WTC11 (cell line): ENCODE results near the gene CAPZB. TPM values are rescaled to one million over a fixed set of nuclear protein-coding genes. Genes with fewer than 3 reads are reported as not detected.

Source experiments
- ATAC-seq: fragments of 200-7000 bp; cut with Tn5 transposase; 2 replicates; pipeline ENCODE4 v1.10.0; 2021; ENCODE audit warnings: mild to moderate bottlenecking, moderate library complexity
- CTCF ChIA-PET: fragments of 300-600 bp; sonication (Branson Sonifier 250); formaldehyde crosslinking; loops from one replicate; lab custom pipeline; 2021; ENCODE audit warnings: antibody characterized with exemption; lab: Charles Lee
- POLR2A ChIA-PET: fragments of 350-600 bp; sonication (Branson Sonifier 250); formaldehyde crosslinking; loops from one replicate; lab custom pipeline; 2021; ENCODE audit warnings: antibody characterized with exemption; lab: Charles Lee
- DNase-seq: peaks from one replicate; pipeline ENCODE4 v3.0.0; 2021; ENCODE audit warnings: low spot score
- H3K27ac Mint-ChIP-seq: 2 replicates; pipeline ENCODE4 v1.8.0; 2021; ENCODE audit warnings: mixed read lengths
- H3K27me3 Mint-ChIP-seq: 2 replicates; pipeline ENCODE4 v1.8.0; 2021; ENCODE audit warnings: low read depth, mild to moderate bottlenecking, moderate library complexity, mixed read lengths
- H3K36me3 Mint-ChIP-seq: 2 replicates; pipeline ENCODE4 v1.8.0; 2021; ENCODE audit warnings: mixed read lengths
- H3K4me1 Mint-ChIP-seq: 2 replicates; pipeline ENCODE4 v1.8.0; 2022; ENCODE audit warnings: mixed read lengths
- H3K4me3 Mint-ChIP-seq: 2 replicates; pipeline ENCODE4 v1.8.0; 2021; ENCODE audit warnings: mild to moderate bottlenecking, moderate library complexity, mixed read lengths
- H3K9me3 Mint-ChIP-seq: 2 replicates; pipeline ENCODE4 v1.8.0; 2021; ENCODE audit warnings: mixed read lengths
- CBFB ChIP-seq: sonication (generic); formaldehyde crosslinking; IDR thresholded peaks from 2 replicates; pipeline ENCODE4 v1.8.1; 2022; ENCODE audit warnings: mild to moderate bottlenecking, low read depth, missing genetic modification reagents
- CDX4 ChIP-seq: fragments of 250-450 bp; sonication (Bioruptor Pico); IDR thresholded peaks from 2 replicates; pipeline ENCODE4 v1.9.0; 2021; ENCODE audit warnings: moderate library complexity, mild to moderate bottlenecking, inconsistent platforms, borderline replicate concordance
- CTCF ChIP-seq: fragments of 200-600 bp; IDR thresholded peaks from 2 replicates; pipeline ENCODE4 v1.8.0; 2022; ENCODE audit warnings: antibody characterized with exemption
- ESRRA ChIP-seq: sonication (generic); formaldehyde crosslinking; IDR thresholded peaks from 2 replicates; pipeline ENCODE4 v1.8.1; 2022; ENCODE audit warnings: mild to moderate bottlenecking, missing genetic modification reagents, borderline replicate concordance
- FOXK1 ChIP-seq: sonication (generic); formaldehyde crosslinking; IDR thresholded peaks from 2 replicates; pipeline ENCODE4 v1.8.0; 2022; ENCODE audit warnings: mild to moderate bottlenecking, moderate library complexity, missing genetic modification reagents
- MLX ChIP-seq: sonication (generic); formaldehyde crosslinking; IDR thresholded peaks from 2 replicates; pipeline ENCODE4 v1.8.1; 2023; ENCODE audit warnings: mild to moderate bottlenecking, missing genetic modification reagents, moderate library complexity
- NFE2L1 ChIP-seq: sonication (generic); formaldehyde crosslinking; IDR thresholded peaks from 2 replicates; pipeline ENCODE4 v1.8.1; 2023; ENCODE audit warnings: missing genetic modification reagents
- NFYB ChIP-seq: sonication (generic); formaldehyde crosslinking; conservative IDR thresholded peaks from 2 replicates; pipeline ENCODE4 v1.8.0; 2022; ENCODE audit warnings: low read depth, missing genetic modification reagents
- NR3C1 ChIP-seq: sonication (generic); formaldehyde crosslinking; conservative IDR thresholded peaks from 2 replicates; pipeline ENCODE4 v1.8.1; 2023; ENCODE audit warnings: low read depth, mild to moderate bottlenecking, missing genetic modification reagents
- PRDM15 ChIP-seq: sonication (generic); formaldehyde crosslinking; IDR thresholded peaks from 2 replicates; pipeline ENCODE4 v1.8.0; 2022; ENCODE audit warnings: missing genetic modification reagents
- PREB ChIP-seq: sonication (generic); formaldehyde crosslinking; IDR thresholded peaks from 2 replicates; pipeline ENCODE4 v1.8.1; 2022; ENCODE audit warnings: mild to moderate bottlenecking, missing genetic modification reagents, moderate library complexity, borderline replicate concordance
- TP53 ChIP-seq: sonication (generic); formaldehyde crosslinking; IDR thresholded peaks from 2 replicates; pipeline ENCODE4 v1.8.1; 2023; ENCODE audit warnings: mild to moderate bottlenecking, missing genetic modification reagents
- ZNF121 ChIP-seq: sonication (generic); formaldehyde crosslinking; IDR thresholded peaks from 2 replicates; pipeline ENCODE4 v1.8.0; 2023; ENCODE audit warnings: missing genetic modification reagents
- ZNF219 ChIP-seq: sonication (generic); formaldehyde crosslinking; IDR thresholded peaks from 2 replicates; pipeline ENCODE4 v1.8.0; 2023; ENCODE audit warnings: missing genetic modification reagents, mild to moderate bottlenecking, borderline replicate concordance
- ZNF423 ChIP-seq: fragments of 250-450 bp; sonication (Bioruptor Pico); IDR thresholded peaks from 2 replicates; pipeline ENCODE4 v2.1.2; 2022; ENCODE audit warnings: mild to moderate bottlenecking, moderate library complexity
- ZSCAN18 ChIP-seq: fragments of 250-450 bp; sonication (Bioruptor Pico); IDR thresholded peaks from 2 replicates; pipeline ENCODE4 v2.1.2; 2022; ENCODE audit warnings: mild to moderate bottlenecking, moderate library complexity
- total RNA-seq: library from RNA; stranded (reverse); gene quantifications from 3 replicates; pipeline ENCODE4 v1.2.3, GENCODE V29; 2021

The CAPZB gene
- total RNA-seq, 1 experiment from 2014 or later, result 348 TPM

GRCh38 chr1:19365721-19366120, 119.6 kb downstream of the CAPZB start:
- H3K27me3 Mint-ChIP-seq, result no peaks in the 10 kb centered on the region
- peaks cover 6% of the 10 kb centered on the region for H3K4me1 Mint-ChIP-seq
- no peak overlapping the region for H3K27ac Mint-ChIP-seq
- ChIA-PET POLR2A (interaction anchor here (0.9 kb wide), 1 partner anchor 9 kb away, joined by 4 read pairs; no protein-coding TSS in a partner anchor), CTCF (interaction anchor here (1.1 to 2.1 kb wide), 3 partner anchors 9 to 288 kb away, joined by 3 to 8 read pairs (median 3); no protein-coding TSS in a partner anchor)
- TF ChIP-seq CTCF (no peak), FOXK1 (CRISPR knock-in tag) (no peak), NFYB (CRISPR knock-in tag) (no peak), NR3C1 (CRISPR knock-in tag) (no peak), ZNF219 (no peak), ZNF121 (CRISPR knock-in tag) (no peak), PRDM15 (no peak), PREB (CRISPR knock-in tag) (no peak), MLX (no peak), TP53 (CRISPR knock-in tag) (no peak), CBFB (CRISPR knock-in tag) (no peak), CDX4 (CRISPR knock-in tag) (no peak), ESRRA (no peak), ZNF423 (CRISPR knock-in tag) (no peak), ZSCAN18 (CRISPR knock-in tag) (no peak), NFE2L1 (no peak)
- H3K4me3 Mint-ChIP-seq, result no peak overlapping the region
- no peaks in the 10 kb centered on the region; the same call in 1 of the 2 replicates for H3K36me3 Mint-ChIP-seq
- H3K9me3 Mint-ChIP-seq, result no peaks in the 10 kb centered on the region
- DNase-seq (no peak), ATAC-seq (no peak)
